T-helper 17 cell (primary cell): ENCODE results near the gene FTCD. TPM values are rescaled to one million over a fixed set of nuclear protein-coding genes. Genes with fewer than 3 reads are reported as not detected.
"Not testable (repeated sequence)": the region's sequence is repeated elsewhere in the genome, so short reads cannot be mapped to it uniquely, and the experiment has no call there.

ENCODE experiments used
- ATAC-seq: fragments of 150-1000 bp; cut with Tn5 transposase; 2 replicates; pipeline ENCODE4 v1.10.0; 2021; ENCODE audit warnings: mild to moderate bottlenecking, moderate library complexity
- DNase-seq, 3 donors: peaks; one replicate each; pipeline versions ENCODE4 v3.0.0 to v3.0.0-alpha.2; 2020 to 2021
- H3K9me3 ChIP-seq: one replicate; pipeline ENCODE4 v1.7.0; 2013; ENCODE audit warnings: low read length, mild to moderate bottlenecking; ENCODE audit not compliant: control insufficient read depth, poor library complexity, severe bottlenecking
- H3K27ac Mint-ChIP-seq: one replicate; pipeline ENCODE4 v1.8.0; 2022; ENCODE audit warnings: mild to moderate bottlenecking, moderate library complexity, mixed read lengths
- H3K27me3 Mint-ChIP-seq: one replicate; pipeline ENCODE4 v1.8.0; 2022; ENCODE audit warnings: mixed read lengths
- H3K36me3 Mint-ChIP-seq: one replicate; pipeline ENCODE4 v1.8.0; 2022; ENCODE audit warnings: low read depth, mixed read lengths
- H3K4me1 Mint-ChIP-seq: one replicate; pipeline ENCODE4 v1.8.0; 2022; ENCODE audit warnings: mild to moderate bottlenecking, mixed read lengths
- H3K4me3 Mint-ChIP-seq: one replicate; pipeline ENCODE4 v1.8.0; 2022; ENCODE audit warnings: mild to moderate bottlenecking, moderate library complexity, mixed read lengths
- total RNA-seq, 4 donors: library from RNA in 2 of 4; stranded (reverse) in 2 of 4; gene quantifications; one replicate each; pipeline ENCODE4 v1.2.3 and lab custom pipeline; 2022 to 2026

FTCD gene
- total RNA-seq, 2 donors from 2014 or later, result 1.1 TPM; not detected in 1

DNA sequence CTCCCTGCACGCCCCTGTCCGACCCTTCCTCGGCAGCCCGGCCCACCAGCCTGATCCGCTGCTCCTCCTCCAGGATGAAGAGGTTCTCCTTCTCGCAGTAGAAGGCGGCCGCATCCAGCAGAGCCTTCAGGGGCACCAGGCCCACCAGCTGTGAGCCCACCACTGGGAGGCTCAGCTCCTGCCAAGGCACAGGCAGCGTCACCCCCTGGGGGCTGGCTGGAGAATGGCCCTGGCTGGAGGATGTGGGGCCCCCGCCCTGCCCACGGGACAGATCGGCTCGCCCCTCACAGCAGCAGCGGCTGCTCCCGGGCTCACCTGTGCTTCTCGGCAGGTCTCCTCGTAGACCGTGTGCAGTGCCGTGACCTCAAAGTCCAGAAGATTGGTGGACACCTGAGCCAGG, 5.3 kb downstream of the FTCD start:
- H3K4me1 Mint-ChIP-seq, result no peaks in the 10 kb centered on the region
- no peaks in the 10 kb centered on the region for H3K9me3 ChIP-seq
- no peak overlapping the region for H3K4me3 Mint-ChIP-seq
- H3K27ac Mint-ChIP-seq, result no peak overlapping the region
- no peaks in the 10 kb centered on the region for H3K27me3 Mint-ChIP-seq
- ATAC-seq (no peak), DNase-seq (peak in 1 of 3 donors; percentile 5)
- no peaks in the 10 kb centered on the region for H3K36me3 Mint-ChIP-seq

DNA sequence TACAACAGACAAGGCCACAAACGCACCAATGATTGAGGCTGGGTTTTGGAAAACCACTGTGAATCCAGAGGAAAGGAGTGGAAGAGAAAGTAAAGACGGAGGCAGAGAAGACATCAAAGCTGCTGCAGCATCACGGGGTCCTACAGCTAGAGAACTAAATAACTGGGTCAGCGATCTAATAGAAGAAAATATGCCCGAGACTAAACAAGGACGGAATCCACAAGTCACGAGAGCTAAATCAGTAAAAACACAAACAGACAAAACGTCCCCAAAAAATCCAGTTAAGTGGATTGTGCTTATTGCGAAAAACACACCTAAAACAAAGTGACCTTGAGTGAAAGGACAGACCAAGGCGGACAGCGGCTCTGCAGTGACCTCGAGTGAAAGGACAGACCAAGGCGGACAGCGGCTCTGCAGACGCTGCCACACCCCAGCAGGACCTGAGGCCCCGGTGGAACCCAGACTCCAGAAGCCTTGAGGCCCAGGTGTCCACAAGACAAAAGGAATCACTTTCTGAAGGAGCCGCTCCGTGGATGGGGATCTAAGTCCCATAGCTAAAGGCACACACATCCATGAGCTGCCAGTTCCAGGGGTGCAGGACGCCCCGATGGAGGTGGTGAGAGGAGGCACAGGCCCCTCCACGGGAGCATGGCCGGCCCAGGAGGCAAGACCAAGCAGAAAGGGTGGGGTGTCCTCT, 6.0 kb downstream of the FTCD start:
- H3K27ac Mint-ChIP-seq, result peak overlapping the region; percentile 37

GRCh38 chr21:46148106-46148505, 7.3 kb downstream of the FTCD start:
- H3K9me3 ChIP-seq, result no peaks in the 10 kb centered on the region
- no peak overlapping the region for H3K27ac Mint-ChIP-seq
- DNase-seq (no peak), ATAC-seq (no peak)
- H3K4me1 Mint-ChIP-seq, result peaks cover 7% of the 10 kb centered on the region
- H3K4me3 Mint-ChIP-seq, result no peak overlapping the region
- H3K27me3 Mint-ChIP-seq, result no peaks in the 10 kb centered on the region
- H3K36me3 Mint-ChIP-seq, result no peaks in the 10 kb centered on the region

More for the DNA sequence above, 6.0 kb downstream of the FTCD start:
- Mint-ChIP-seq H3K4me1 (peaks cover 3% of the 10 kb centered on the region), H3K27me3 (no peaks in the 10 kb centered on the region), H3K4me3 (no peak overlapping the region), H3K36me3 (no peaks in the 10 kb centered on the region)
- ATAC-seq, result no peak
- no peaks in the 10 kb centered on the region for H3K9me3 ChIP-seq
- DNase-seq, result peak in 1 of 3 donors; percentile 4

GRCh38 chr21:46147429-46147828, 8.0 kb downstream of the FTCD start:
- peak; percentile 11 to 42 (median 12) for DNase-seq
- H3K4me3 Mint-ChIP-seq, H3K27me3 Mint-ChIP-seq, H3K9me3 ChIP-seq, H3K4me1 Mint-ChIP-seq, H3K27ac Mint-ChIP-seq, H3K36me3 Mint-ChIP-seq: not testable (repeated sequence)
- peak; percentile 38 for ATAC-seq

GRCh38 chr21:46146856-46147255, 8.5 kb downstream of the FTCD start:
- H3K27ac Mint-ChIP-seq, result no peak overlapping the region
- no peaks in the 10 kb centered on the region for H3K27me3 Mint-ChIP-seq
- no peaks in the 10 kb centered on the region for H3K36me3 Mint-ChIP-seq
- ATAC-seq (no peak), DNase-seq (peak in 2 of 3 donors; percentile 4 to 6)
- H3K4me3 Mint-ChIP-seq, result no peak overlapping the region
- H3K9me3 ChIP-seq, result no peaks in the 10 kb centered on the region
- peaks cover 7% of the 10 kb centered on the region for H3K4me1 Mint-ChIP-seq

GRCh38 chr21:46145840-46146691, 9.3 kb downstream of the FTCD start:
- H3K27me3 Mint-ChIP-seq, result no peaks in the 10 kb centered on the region
- H3K36me3 Mint-ChIP-seq, result no peaks in the 10 kb centered on the region
- peaks cover 7% of the 10 kb centered on the region for H3K4me1 Mint-ChIP-seq
- peak in 1 of 3 donors; percentile 6 for DNase-seq
- H3K9me3 ChIP-seq, result no peaks in the 10 kb centered on the region
- H3K4me3 Mint-ChIP-seq, result no peak overlapping the region
- ATAC-seq, result no peak
- no peak overlapping the region for H3K27ac Mint-ChIP-seq

GRCh38 chr21:46145159-46145839, 10.1 kb downstream of the FTCD start:
- H3K4me3 Mint-ChIP-seq, result no peak overlapping the region
- no peaks in the 10 kb centered on the region for H3K27me3 Mint-ChIP-seq
- DNase-seq, result no peak
- no peaks in the 10 kb centered on the region for H3K36me3 Mint-ChIP-seq
- no peak for ATAC-seq
- H3K27ac Mint-ChIP-seq, result no peak overlapping the region
- peaks cover 7% of the 10 kb centered on the region for H3K4me1 Mint-ChIP-seq
- no peaks in the 10 kb centered on the region for H3K9me3 ChIP-seq

DNA sequence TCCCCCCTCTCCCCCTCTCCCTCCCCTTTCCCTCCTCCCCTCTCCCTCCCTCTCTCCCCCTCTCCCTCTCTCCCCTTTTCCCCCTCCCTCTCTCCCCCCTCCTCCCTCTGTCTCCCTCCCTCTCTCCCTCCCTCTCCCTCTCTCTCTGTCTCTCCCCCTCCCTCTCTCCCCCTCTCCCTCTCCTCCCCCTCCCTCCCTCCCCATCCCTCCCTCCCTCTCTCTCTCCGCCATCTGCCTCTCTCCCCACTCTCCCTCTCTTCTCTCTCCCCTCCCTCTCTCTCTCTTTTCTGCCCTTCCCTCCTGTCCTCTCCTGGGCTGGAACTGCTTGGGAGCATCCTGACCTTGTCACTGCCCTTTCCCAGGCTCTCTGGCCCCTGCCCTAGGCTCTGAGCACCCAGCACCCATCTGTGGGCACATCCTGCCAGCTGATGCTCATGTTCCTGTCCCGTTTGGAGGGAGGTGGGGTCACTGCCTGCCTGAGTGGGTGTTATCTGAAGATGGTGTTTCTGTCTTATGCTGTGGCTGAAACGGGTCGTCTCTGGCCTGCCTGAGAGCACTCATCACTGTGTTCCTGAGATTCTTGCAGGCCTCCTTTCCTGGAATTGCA, 10.8 kb downstream of the FTCD start:
- ATAC-seq (no peak), DNase-seq (no peak)
- no peaks in the 10 kb centered on the region for H3K36me3 Mint-ChIP-seq
- peak overlapping the region; percentile 89 for H3K4me3 Mint-ChIP-seq
- no peaks in the 10 kb centered on the region for H3K27me3 Mint-ChIP-seq
- H3K27ac Mint-ChIP-seq, result peak overlapping the region; percentile 94
- peaks cover 7% of the 10 kb centered on the region for H3K4me1 Mint-ChIP-seq
- no peaks in the 10 kb centered on the region for H3K9me3 ChIP-seq

DNA sequence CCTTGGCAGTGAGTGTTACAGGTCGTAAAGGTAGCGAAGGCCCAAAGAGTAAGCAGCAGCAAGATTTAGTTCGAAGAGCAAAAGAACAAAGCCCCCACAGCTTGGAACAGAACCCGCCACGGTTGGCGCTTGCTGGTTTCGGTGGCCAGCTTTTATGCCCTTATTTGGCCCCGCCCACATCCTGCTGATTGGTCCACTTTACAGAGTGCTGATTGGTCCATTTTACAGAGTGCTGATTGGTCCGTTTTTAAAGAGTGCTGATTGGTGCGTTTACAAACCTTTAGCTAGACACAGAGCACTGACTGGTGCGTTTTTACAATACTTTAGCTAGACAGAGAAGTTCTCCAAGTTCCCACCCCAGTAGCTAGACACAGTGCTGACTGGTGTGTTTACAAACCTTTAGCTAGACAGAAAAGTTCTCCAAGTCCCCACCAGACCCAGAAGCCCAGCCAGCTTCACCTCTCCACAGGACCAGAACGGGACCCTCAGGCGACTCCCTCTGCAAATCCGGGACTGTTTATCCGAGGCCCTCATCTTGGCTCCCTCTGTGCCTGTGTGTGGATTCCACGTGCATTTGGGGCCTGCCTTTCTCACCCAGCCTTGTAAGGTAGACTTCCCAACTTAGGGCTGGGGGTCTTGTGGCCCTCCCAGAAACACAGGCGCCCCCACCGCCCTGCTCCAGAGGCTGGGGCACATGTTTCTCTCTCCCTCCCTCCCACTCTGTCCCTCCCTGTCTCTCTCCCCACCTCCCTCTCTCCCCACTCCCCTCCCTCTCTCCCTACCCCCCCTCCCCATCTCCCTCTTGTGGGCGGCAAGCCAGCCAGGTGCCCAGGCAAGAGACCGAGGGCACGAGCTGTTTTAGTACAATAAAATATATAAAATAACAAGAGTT, 12.6 kb downstream of the FTCD start:
- no peak overlapping the region for H3K4me3 Mint-ChIP-seq
- peaks cover 7% of the 10 kb centered on the region for H3K4me1 Mint-ChIP-seq
- H3K9me3 ChIP-seq, result no peaks in the 10 kb centered on the region
- peaks cover 2% of the 10 kb centered on the region for H3K27me3 Mint-ChIP-seq
- DNase-seq, result no peak
- no peaks in the 10 kb centered on the region for H3K36me3 Mint-ChIP-seq
- ATAC-seq, result no peak
- H3K27ac Mint-ChIP-seq, result peak overlapping the region; percentile 94

DNA sequence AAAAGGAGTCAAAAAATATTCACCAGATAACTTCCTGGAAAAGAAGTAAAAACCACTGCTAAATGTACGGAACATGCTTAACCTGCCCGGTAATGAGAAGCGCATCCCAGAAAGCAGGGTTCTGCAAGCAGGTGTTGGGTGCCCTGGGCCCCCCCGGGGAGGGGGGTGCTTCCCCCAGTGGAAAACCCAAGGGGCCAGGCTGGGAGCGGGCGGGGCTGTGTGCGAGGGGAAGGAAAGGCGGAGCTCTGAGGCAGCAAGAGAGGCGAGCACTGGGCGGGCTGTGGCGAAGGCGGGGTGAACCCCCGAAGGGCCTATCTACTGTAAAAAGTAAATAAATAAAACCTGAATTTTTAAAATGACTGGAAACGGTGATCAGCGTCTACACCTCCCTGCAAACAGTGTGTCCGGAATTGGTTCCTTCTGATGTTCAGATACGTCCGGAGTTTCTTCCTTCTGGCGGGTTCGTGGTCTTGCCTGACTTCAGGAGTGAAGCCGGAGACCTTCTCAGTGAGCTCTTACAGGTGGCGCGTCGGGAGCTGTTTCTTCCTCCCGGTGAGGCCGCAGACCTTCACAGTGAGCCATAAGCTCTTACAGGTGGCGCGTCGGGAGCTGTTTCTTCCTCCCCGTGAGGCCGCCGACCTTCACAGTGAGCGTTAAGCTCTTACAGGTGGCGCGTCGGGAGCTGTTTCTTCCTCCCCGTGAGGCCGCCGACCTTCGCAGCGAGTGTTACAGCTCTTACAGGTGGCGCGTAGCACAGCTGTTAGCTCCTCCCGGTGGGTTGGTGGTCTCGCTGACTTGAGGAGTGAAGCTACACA, 13.4 kb downstream of the FTCD start:
- Mint-ChIP-seq H3K4me3 (no peak overlapping the region), H3K36me3 (no peaks in the 10 kb centered on the region), H3K27ac (no peak overlapping the region), H3K4me1 (peaks cover 7% of the 10 kb centered on the region), H3K27me3 (peaks cover 4% of the 10 kb centered on the region)
- ATAC-seq (no peak), DNase-seq (no peak)
- no peaks in the 10 kb centered on the region for H3K9me3 ChIP-seq

GRCh38 chr21:46140352-46141003, 14.9 kb downstream of the FTCD start:
- H3K9me3 ChIP-seq, H3K36me3 Mint-ChIP-seq, DNase-seq, ATAC-seq, H3K4me1 Mint-ChIP-seq, H3K4me3 Mint-ChIP-seq, H3K27ac Mint-ChIP-seq: not testable (repeated sequence)
- H3K27me3 Mint-ChIP-seq, result peaks cover 12% of the 10 kb centered on the region
